GM13977 (cell line): ENCODE data around the gene ESRP2.

Experiments
- DNase-seq: peaks from one replicate; pipeline ENCODE4 v3.0.0; 2012; ENCODE audit warnings: low spot score
- in situ Hi-C: fragments of 300-500 bp; cut with MboI; formaldehyde crosslinking; loops from one replicate; pipeline ENCODE4 v1.12.0; 2022; ENCODE audit warnings: low sequenced_read_pairs, low pct_unique_long_range_greater_than_20kb, mixed read lengths, inconsistent platforms; ENCODE audit not compliant: unreplicated experiment
- TF ChIP-seq, protein P1 (sequence below): IDR thresholded peaks from 2 replicates; pipeline ENCODE4 v1.5.1; 2012; ENCODE audit warnings: mild to moderate bottlenecking, control low read depth; ENCODE audit not compliant: insufficient read depth; ENCODE audit errors: extremely low read depth, missing control alignments

ESRP2 gene

DNA sequence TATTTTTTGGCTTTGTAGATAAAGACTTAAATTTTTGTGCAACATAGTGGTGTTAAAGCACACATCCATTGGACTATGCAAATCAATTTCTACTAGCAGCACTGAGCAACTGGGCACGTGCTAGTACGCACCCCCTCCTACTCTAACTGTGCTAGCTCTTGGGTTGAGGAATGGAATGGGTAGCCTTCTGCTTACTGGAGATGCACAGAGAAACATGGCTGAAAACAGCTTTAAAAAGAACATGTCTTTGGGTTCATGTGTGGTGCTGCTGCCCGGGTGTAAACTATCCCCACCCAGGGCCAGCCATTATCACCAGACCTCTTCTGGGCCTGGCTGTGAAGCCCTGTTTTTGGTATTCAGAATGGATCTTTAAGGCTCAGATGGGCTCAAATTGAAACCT, 7.3 kb downstream of the ESRP2 start:
- TF ChIP-seq, protein P1, sequence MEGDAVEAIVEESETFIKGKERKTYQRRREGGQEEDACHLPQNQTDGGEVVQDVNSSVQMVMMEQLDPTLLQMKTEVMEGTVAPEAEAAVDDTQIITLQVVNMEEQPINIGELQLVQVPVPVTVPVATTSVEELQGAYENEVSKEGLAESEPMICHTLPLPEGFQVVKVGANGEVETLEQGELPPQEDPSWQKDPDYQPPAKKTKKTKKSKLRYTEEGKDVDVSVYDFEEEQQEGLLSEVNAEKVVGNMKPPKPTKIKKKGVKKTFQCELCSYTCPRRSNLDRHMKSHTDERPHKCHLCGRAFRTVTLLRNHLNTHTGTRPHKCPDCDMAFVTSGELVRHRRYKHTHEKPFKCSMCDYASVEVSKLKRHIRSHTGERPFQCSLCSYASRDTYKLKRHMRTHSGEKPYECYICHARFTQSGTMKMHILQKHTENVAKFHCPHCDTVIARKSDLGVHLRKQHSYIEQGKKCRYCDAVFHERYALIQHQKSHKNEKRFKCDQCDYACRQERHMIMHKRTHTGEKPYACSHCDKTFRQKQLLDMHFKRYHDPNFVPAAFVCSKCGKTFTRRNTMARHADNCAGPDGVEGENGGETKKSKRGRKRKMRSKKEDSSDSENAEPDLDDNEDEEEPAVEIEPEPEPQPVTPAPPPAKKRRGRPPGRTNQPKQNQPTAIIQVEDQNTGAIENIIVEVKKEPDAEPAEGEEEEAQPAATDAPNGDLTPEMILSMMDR = no peak
- DNase-seq = no peak
- in situ Hi-C loops = no loop called here

DNA sequence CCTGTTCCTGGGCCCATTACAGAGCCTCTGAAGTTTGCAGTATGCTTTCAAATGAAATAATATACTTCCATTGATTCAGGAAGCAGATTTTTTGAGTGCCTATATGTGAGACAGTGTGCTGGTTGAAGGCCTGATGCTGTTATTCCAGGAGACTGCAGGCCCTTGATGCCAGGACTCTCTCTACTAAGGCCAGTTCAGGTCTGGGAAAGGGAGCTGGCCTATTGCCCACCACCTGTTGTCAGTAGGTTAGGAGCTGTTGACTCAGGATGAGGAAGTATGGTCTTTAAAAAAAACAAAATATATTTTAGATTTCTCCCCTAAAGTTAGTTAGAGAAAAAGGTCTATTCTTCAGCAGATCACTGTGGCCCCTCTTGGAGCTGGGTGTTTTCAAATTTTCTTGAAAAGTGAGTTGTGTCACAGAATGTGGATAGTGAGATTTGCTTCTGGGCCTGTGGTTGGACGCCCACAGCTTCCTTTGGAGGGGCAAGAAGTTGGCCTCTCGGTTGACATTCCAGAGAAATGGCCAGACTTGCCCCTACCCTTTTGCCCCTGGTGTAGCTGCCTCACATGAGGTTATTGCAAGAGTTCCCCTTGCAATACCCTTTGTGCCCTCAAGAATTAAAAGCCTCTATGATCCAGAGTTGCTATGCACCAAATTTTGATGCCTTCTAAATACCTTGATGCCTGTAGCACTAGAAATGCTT, 7.9 kb downstream of the ESRP2 start:
- in situ Hi-C loops = no loop called here
- DNase-seq = no peak
- TF ChIP-seq, protein P1 = no peak

DNA sequence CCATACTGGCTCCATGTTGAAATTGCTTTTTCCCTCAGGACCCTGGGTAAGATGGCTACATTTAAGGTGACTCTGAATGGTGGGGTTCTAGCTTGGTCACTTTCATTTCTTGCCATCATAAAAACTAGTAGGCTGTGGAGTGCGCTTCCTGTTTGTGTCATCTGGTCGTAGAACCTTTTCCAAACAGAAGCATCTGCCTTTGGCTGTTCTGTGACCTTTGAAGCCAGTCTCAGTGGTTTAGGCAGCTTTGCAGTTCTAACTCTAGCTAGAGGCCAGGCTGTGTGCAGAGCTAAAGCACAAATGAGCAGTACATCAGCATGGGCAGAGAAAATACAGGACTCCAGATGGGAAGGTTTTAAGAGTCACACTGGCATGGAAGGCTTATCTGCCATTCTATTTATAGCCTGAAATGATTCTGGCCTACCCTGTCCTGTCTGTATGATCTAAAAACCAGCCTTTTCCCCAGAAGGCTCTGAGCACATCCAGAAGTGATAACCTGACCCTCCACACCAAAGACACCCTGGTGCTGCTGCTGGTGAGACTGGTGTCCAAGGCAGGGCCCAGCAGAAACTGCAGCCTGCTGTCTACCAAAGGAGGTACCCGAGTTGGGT, 8.6 kb downstream of the ESRP2 start:
- TF ChIP-seq, protein P1 = no peak
- in situ Hi-C loops = no loop called here
- peak; percentile 15 for DNase-seq

DNA sequence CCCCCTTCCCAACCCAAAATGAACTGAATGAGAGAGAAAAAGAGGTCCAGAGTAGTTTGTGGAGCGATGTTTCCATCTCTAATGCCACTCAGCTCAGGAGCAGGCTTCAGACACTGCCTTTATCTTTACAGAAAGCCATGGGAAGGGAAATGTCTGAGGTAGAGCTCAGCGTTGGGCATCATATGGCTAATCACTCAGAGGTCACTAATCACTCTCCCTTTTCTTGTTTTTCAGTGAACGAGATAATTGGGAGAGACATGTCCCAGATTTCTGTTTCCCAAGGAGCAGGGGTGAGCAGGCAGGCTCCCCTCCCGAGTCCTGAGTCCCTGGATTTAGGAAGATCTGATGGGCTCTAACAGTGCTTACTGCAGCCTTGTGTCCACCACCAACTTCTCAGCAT, 9.8 kb downstream of the ESRP2 start:
- TF ChIP-seq, protein P1 = no peak
- in situ Hi-C loops = no loop called here
- no peak for DNase-seq

GRCh38 chr16:68223072-68223471, 12.9 kb downstream of the ESRP2 start:
- TF ChIP-seq, protein P1 = no peak
- no peak for DNase-seq
- in situ Hi-C loops = no loop called here

DNA sequence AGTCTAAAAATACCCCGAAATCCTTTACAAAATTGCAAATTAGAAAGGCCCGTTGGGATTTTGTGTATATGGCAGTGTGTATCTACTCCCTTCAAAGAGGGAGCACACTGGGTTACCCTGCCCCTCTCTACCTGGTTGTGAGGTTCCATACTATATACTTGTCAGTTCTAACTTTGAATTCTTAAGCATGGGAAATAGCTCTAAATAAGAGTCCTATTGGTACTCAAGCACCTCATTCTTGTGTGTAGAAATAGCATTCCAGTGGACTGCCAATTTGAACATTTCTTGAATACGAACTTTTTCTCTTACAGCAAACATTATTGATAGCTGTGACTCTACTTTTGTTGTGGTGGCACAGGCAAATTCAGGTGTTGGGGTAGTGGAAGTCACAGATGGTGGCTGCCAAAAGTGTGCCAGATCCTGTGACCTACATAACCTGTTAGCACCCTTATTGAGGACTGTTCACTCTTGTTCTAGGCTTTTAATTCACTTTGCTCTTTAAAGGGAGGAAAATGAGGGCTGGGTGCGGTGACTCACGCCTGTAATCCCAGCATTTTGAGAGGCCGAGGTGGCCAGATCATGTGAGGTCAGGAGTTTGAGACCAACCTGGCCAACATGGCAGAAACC, 16.1 kb downstream of the ESRP2 start:
- in situ Hi-C loops = no loop called here
- TF ChIP-seq, protein P1 = no peak
- DNase-seq = no peak
